Stimulated activated CD4-positive, alpha-beta T cell treated with anti-CD3 and anti-CD28 coated beads, Interleukin-15, amount 100 ng/mL, for 48 hours (primary cell): ENCODE results near the gene ZNF768.
"Not testable (repeated sequence)": the region's sequence is repeated elsewhere in the genome, so short reads cannot be mapped to it uniquely, and the experiment has no call there.

Experiments
- DNase-seq, 2 donors: peaks; one replicate each; pipeline ENCODE4 v3.0.0-alpha.2; 2020; ENCODE audit warnings: low read depth in 2 of 2

The ZNF768 gene

DNA sequence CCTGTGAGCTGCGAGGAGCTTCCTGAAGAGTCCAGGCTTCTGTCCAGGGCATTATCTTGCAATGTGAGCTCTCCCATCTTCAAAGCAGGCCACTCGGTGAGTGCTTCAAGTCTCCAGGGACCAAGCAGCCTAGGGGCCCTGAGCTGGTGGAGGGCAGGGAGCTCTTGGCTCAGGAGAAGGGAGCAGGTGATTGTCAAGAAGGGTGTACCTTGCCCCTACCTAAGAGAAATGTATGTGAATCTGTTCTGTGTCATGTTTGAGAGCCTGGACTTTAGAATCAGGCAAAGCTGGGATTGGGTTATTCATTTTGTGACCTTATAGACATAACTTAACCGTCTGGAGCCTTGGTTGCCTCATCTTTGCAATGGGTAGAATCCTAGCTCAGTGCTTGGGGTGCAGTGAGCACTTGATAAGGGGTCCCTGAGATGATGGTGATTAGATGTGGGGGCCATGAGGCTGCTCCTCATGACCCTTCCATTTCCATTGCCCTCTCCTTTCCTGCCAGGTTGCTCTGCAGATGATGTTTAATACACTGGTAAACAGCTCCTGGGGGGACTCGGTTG lies 15.9 kb downstream of the ZNF768 start:
- DNase-seq, result no peak

DNA sequence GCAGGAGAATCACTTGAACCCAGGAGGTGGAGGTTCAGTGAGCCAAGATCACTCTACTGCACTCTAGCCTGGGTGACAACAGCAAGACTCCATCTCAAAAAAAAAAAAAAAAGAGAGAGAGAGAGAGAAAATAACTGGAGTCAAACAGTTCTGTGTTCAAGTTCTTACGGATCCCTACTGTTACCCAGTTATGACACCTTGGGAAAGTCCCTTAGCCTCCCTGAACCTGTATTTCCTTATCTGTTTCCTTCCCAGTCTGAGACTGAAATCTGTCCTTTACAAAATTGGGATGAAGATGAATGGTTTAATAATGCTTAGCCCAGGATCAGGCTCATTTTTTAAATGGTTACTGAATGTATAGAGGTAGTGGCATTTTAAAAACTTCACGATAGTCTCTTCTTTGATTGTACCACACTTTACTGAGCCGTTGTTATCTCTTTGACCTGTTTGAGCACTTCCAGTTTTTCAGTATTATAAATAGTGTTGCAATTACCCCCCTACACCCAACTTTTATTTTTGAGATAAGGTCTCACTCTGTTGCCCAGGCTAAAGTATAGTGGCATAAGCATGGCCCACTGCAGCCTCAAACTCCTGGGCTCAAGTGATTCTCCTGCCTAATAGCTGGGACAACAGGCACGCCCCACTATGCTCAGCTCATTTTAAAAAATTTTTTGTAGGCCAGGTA lies 17.1 kb downstream of the ZNF768 start:
- no peak for DNase-seq

DNA sequence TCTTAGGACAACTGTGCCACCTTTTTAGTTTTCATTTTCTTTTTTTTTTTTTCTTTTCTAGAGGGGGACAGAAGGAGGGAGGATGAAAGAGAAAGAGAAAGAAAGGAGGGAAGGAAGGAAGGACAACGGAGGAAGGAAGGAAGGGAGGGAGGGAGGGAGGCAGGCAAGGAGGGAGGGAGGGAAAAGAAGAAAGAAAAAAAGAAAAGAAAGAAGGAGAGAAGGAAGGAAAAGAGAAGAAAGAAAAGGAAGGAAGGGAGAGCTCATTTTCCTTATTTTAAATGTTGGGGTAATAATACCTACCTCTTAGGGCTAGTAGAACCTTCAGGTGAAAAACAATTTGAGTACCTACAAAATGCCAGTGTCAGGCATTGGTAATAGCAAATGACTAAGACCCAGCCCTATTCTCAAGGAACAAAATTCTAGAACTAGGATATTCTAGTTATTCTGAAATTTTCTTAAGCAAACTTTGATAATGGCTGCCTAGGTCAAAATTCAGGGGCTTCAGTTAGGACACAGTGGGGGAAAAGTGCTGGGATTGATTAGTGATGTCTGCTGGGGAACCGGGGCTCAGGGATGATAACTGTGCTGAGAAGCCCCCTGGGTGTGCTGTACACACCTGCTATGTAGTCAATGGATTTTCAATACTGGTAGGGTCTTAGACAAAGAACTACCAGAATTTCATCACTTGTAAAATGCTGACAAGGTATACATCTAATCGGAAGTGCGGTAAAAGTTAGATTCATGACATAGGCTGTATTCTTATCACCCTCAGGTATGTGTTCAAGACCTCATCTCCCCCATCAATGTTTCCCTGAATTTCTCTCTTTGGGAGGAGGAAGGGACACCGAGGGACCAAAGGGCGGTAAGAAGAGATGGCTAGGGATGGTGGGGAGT lies 22.7 kb downstream of the ZNF768 start:
- no peak for DNase-seq

DNA sequence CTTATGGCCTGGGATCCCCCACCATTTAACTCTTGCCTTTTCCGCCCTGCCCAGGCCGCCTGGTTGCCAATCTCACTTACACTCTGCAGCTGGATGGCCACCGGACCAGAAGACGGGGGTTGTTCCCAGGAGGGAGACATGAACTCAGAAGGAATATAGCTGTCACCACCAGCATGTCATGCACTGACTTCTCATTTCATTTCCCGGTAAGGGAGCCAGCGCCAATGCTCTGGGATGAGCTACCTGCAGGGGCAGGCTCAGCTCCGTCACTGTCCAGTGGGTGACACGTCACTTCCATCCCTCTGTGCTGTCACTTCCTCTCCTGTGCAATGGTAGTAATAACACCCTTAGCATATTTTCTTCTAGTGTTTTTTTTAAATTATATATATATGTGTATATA lies 27.1 kb downstream of the ZNF768 start:
- DNase-seq, result no peak

- no peak for DNase-seq
Observed at GRCh38 chr16:30494709-30495108, 31.7 kb downstream of the ZNF768 start.

DNA sequence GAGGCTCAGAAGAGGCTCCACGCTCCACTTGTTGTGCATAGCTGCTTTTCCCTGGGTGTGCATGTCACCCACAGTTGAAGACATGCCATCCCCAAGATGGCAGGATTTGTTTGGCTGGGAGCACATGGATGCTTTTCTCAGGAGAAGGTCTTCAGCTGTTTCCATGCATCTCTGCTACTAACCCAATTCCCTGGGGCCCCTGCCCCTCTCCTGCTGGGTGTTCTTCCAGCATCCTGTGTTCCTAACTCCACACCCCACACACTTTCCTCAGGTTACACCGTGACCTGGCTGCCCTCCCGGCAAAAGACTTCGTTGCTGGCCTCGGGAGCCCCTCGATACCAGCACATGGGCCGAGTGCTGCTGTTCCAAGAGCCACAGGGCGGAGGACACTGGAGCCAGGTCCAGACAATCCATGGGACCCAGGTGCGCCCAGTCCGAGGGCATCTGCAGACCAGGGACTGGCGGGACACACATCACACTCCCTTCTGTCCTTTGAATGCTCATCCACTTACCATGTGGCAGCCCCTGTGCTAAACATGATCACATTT lies 32.4 kb downstream of the ZNF768 start:
- DNase-seq, result no peak

DNA sequence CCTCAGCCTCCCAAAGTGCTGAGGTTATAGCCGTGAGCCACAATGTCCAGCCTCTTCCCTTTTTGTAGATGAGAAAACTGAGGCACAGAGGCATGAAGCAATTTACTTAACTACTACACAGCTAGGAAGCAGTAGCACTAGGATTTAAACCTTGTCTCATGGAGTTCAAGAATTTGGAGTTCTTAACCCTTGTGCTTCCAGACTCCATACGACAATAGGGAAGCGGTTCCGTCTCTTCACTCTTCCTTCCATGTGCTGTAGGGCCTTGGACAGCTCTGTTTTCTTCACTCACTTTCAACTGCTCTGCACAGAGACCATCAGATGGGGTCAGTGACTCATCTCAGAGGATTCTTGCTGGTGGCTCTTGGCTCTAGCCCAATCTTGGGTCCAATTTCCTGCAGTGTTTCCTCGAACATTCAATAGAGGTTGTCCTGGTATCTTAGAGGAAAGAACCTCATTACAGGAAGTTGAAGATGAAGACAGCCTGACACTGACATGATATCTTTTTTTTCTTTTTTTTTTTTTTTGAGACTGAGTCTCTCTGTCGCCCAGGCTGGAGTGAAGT lies 34.5 kb downstream of the ZNF768 start:
- DNase-seq, result no peak

DNA sequence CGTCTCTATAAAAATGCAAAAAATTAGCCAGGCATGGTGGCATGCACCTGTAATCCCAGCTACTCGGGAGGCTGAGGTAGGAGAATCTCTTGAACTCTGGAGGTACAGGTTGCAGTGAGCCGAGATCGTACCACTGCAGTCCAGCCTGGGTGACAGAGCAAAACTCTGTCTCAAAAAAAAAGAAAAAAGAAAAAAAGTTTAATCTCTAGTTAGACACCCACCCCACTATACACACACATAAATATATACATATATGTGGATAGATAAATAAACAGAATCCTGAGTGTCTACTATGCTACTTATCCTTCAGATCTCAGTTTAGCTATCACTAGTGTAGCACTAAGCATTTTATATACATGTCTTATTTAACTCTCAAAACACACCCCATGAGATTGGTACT lies 35.1 kb downstream of the ZNF768 start:
- DNase-seq, result no peak

DNA sequence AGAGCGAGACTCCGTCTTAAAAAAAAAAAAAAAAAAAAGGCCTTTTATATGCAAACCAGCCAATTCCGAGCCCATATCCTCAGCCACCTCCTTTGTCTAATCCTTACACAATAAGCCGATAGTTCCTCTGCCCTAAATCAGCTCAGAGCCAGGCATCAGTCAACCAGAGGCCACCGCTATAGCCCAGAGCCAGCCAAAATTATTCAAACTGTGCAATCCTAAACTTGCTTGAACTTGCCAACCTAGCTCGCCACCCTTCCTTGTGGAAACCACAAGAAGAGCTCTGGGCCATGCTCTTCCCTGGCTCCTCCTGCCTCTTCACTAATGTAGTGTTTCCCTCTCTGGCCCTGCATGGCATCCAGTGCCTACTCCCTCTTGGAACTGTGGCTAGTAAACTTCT lies 36.2 kb downstream of the ZNF768 start:
- DNase-seq, result no peak

- no peak for DNase-seq
Observed at GRCh38 chr16:30488764-30489605, 37.4 kb downstream of the ZNF768 start.

GRCh38 chr16:30485818-30486436 lies 40.4 kb downstream of the ZNF768 start:
- no peak for DNase-seq

GRCh38 chr16:30484887-30485286 lies 41.5 kb downstream of the ZNF768 start:
- no peak for DNase-seq

DNA sequence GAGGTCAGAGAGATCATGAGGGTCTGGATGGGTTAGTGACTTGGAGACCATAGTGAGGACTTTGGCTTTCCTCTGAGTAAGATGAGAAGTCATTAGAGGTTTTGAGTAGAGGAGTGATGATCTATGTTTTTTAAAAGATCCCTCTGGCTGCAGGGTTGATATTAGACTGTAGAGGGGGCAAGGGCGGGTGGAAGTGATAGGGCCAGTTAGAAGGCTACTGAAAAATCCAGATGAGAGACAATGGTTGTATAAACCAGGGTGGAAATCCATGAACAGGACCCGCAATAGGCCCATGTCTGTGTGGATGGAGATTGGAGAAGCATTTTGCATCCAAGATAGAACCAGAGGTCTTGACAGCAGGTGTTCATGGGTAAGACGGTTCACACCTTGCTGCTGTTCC lies 44.0 kb downstream of the ZNF768 start:
- DNase-seq, result no peak

DNA sequence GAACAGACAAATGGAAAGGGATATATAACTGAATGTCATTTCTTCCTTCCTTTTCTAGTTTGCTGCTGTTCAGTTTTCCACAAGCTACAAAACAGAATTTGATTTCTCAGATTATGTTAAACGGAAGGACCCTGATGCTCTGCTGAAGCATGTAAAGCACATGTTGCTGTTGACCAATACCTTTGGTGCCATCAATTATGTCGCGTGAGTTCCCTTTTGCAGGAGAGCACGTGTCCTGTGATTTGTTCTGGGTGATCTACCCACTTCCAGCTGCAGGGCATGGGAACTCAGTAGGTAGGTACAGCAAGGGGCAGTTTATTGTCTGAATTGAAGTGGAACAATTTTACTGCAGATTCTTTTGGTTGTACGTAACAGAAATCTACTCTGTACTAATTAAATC lies 45.0 kb downstream of the ZNF768 start:
- no peak for DNase-seq

DNA sequence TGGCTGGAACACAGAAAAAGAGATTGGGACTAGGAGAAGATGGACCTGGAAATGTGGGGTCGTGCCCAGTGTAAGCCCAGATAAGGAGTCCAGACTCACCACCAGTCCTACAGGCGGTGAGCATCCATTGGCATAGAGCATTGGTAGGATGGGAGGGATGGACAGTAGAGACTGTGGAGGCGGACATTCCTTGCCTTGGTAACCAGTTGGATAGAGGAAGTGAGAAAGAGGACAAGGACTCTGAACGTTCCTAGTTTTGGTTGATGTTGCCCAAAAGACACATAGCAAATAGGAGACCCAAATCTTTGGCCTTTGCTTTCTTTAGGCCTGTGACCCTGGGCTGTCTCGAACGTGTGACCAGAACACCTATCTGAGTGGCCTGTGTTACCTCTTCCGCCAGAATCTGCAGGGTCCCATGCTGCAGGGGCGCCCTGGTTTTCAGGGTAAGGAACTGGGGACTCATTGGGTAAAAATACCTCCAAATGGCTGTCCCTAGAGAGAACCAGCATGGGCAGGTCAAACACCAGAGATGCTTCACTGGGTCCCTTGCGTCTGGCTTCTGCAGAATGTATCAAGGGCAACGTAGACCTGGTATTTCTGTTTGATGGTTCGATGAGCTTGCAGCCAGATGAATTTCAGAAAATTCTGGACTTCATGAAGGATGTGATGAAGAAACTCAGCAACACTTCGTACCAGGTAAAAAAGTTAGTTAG lies 47.4 kb downstream of the ZNF768 start:
- no peak for DNase-seq

DNA sequence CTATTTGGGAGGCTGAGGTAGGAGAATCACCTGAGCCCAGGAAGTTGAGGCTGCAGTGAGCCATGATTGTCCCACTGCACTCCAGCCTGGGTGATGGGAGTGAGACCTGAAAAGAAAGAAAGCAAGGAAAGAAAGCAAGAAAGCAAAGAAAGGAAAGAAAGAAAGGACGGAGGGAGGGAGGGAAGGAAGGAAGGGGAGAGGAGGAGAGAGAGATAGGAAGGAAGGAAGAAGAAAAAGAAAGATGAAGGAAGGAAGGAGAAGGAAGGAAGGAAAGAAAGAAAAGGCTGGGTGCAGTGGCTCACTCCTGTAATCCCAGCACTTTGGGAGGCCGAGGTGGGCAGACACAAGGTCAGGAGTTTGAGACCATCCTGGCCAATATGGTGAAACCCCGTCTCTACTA lies 48.6 kb downstream of the ZNF768 start:
- DNase-seq, result not testable (repeated sequence)

DNA sequence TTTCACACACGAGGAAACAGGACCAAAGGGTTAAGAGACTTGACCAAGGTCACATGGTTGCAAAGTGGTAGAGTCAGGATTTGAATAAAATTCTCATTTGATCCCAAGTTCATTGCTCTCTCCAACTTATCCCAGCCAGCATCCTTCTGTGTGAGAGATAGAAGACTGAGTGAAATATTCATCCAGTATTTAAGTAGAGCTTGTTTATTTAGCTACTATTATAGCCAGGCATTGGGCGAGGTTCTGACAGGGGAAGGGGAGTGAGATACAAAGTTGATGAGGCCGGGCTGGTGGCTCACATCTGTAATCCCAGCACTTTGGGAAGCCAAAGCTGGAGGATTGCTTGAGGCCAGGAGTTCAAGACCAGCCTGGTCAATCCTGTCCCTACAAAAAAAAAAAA lies 49.4 kb downstream of the ZNF768 start:
- DNase-seq, result no peak

- no peak for DNase-seq
Observed at GRCh38 chr16:30474684-30475083, 51.7 kb downstream of the ZNF768 start.

GRCh38 chr16:30474074-30474452 lies 52.3 kb downstream of the ZNF768 start:
- no peak for DNase-seq
